Psoas muscle (tissue), 8 donors: ENCODE results near the gene CLEC16A. TPM values are rescaled to one million over a fixed set of nuclear protein-coding genes. Genes with fewer than 3 reads are reported as not detected.

Experiments
- ATAC-seq, 4 donors: fragments of 200-7000 bp; cut with Tn5 transposase; one replicate each; pipeline ENCODE4 v1.9.1; 2020; ENCODE audit warnings: moderate library complexity in 3 of 4, mild to moderate bottlenecking in 2 of 4
- DNase-seq, 2 donors: peaks; one replicate each; pipeline ENCODE4 v3.0.0-alpha.2; 2020
- H3K27ac ChIP-seq: fragments of 200-600 bp; one replicate; pipeline ENCODE4 v1.8.0; 2022
- H3K27me3 ChIP-seq, 3 donors: fragments of 200-600 bp in 1 of 3; one replicate each; pipeline versions ENCODE4 v1.6.1 to v1.8.0; 2013 to 2022; ENCODE audit warnings: low read length in 2 of 3, mild to moderate bottlenecking in 2 of 3, moderate library complexity in 1 of 3; ENCODE audit not compliant: insufficient read depth in 3 of 3
- H3K36me3 ChIP-seq, 2 donors: fragments of 200-600 bp in 1 of 2; one replicate each; pipeline versions ENCODE4 v1.6.1 to v1.8.0; 2013 to 2022; ENCODE audit warnings: low read depth in 1 of 2, mild to moderate bottlenecking in 1 of 2, moderate library complexity in 1 of 2; ENCODE audit not compliant: insufficient read depth in 1 of 2
- H3K4me1 ChIP-seq: fragments of 200-600 bp; one replicate; pipeline ENCODE4 v1.8.0; 2022
- H3K4me3 ChIP-seq: fragments of 200-600 bp; one replicate; pipeline ENCODE4 v1.8.0; 2022; ENCODE audit warnings: mild to moderate bottlenecking
- H3K9me3 ChIP-seq: fragments of 200-600 bp; one replicate; pipeline ENCODE4 v1.8.0; 2022
- CTCF ChIP-seq: fragments of 200-600 bp; IDR thresholded peaks from one replicate; pipeline ENCODE4 v1.8.0; 2022; ENCODE audit warnings: antibody characterized with exemption
- WGBS, 3 donors: extraction: QIAGEN DNeasy Blood & Tissue Kit; methylation state at CpG; one replicate each; pipeline versions ENCODE4 v1.1.6 to v1.1.7; 2013; 5-methylcytosine and 5-hydroxymethylcytosine counted together
- intact Hi-C, 2 donors: fragments of 100-400 bp; cut with DNase I; formaldehyde crosslinking; loops; one replicate each; pipeline versions ENCODE4 v1.11.0 to v1.14.2; 2022
- polyA plus RNA-seq, 3 donors: library from polyadenylated mRNA; stranded (reverse); fragments of 200-250 nt; gene quantifications; one replicate each; pipeline ENCODE4 v1.2.3, GENCODE V29; 2013
- total RNA-seq, 4 donors: library from RNA; stranded (reverse); fragmentation: NEBNext Ultra II Directional in 2 of 4; extraction: Animal tissue kit (Norgen Biotek cat#: 25700) in 2 of 4; gene quantifications; one replicate each; pipeline versions ENCODE4 v1.2.1 to v1.2.4, GENCODE V29; 2021 to 2023
- donor health status: healthy with polysubstance abuse.
- donor health status: DM: no; HTN: no; CAD: no; lungs with moderate emphysema.
- donor health status: Bipolar disorder and iron deficiency.
- donor health status: healthy.
- donor health status: DM: yes; HTN: yes; CAD: no.
- donor health status: DM: no; HTN: no; CAD: no.
- donor health status: DM: no; HTN: no; CAD: no.
- donor health status: DM: yes; HTN: yes; CAD: no.

Gene CLEC16A
- total and polyA plus RNA-seq, 7 donors = 13.1 to 28.1 (median 21.4) TPM

- no peak for ATAC-seq
Measured at GRCh38 chr16:11039726-11040125, 95.4 kb downstream of the CLEC16A start.

GRCh38 chr16:11042191-11042590, 97.8 kb downstream of the CLEC16A start:
- Histone ChIP-seq H3K27ac (no peak overlapping the region), H3K9me3 (no peaks in the 10 kb centered on the region), H3K4me3 (no peak overlapping the region), H3K27me3 (no peaks in the 10 kb centered on the region), H3K36me3 (peaks cover 5 to 86% of the 10 kb centered on the region in 2 donors), H3K4me1 (no peaks in the 10 kb centered on the region)
- 90 to 93% (median 92%) methylated on average over 11 of the region's 11 CpGs for WGBS, 3 donors
- intact Hi-C loops = no loop called here
- no peak for TF ChIP-seq CTCF
- DNase-seq = no peak
- no peak for ATAC-seq

More at GRCh38 chr16:11039726-11040125, 95.4 kb downstream of the CLEC16A start:
- no peak overlapping the region for H3K4me3 ChIP-seq
- no peaks in the 10 kb centered on the region for H3K9me3 ChIP-seq
- no peaks in the 10 kb centered on the region for H3K27me3 ChIP-seq
- no peak for TF ChIP-seq CTCF
- intact Hi-C loops = no loop called here
- no peak for DNase-seq
- WGBS, 3 donors = 95 to 97% (median 96%) methylated on average over 7 to 8 of the region's 8 CpGs
- no peak overlapping the region for H3K27ac ChIP-seq
- no peaks in the 10 kb centered on the region for H3K4me1 ChIP-seq
- H3K36me3 ChIP-seq = peaks cover 5 to 77% of the 10 kb centered on the region in 2 donors

- DNase-seq (no peak), ATAC-seq (no peak)
- Histone ChIP-seq H3K27ac (no peak overlapping the region), H3K9me3 (no peaks in the 10 kb centered on the region), H3K36me3 (peaks cover 3 to 87% of the 10 kb centered on the region in 2 donors), H3K4me3 (no peak overlapping the region), H3K27me3 (no peaks in the 10 kb centered on the region), H3K4me1 (no peaks in the 10 kb centered on the region)
- WGBS, 3 donors = 83 to 88% (median 86%) methylated on average over 5 of the region's 5 CpGs
- no peak for TF ChIP-seq CTCF
- intact Hi-C loops = no loop called here
Measured at GRCh38 chr16:11045441-11045840, 101.1 kb downstream of the CLEC16A start.

- WGBS, 3 donors = 81 to 83% (median 82%) methylated on average over 5 of the region's 5 CpGs
- Histone ChIP-seq H3K36me3 (peaks cover 3 to 87% of the 10 kb centered on the region in 2 donors), H3K9me3 (no peaks in the 10 kb centered on the region), H3K4me1 (no peaks in the 10 kb centered on the region), H3K27ac (no peak overlapping the region), H3K27me3 (no peaks in the 10 kb centered on the region), H3K4me3 (no peak overlapping the region)
- ATAC-seq (no peak), DNase-seq (no peak)
- TF ChIP-seq CTCF = no peak
- intact Hi-C loops = no loop called here
Measured at GRCh38 chr16:11045846-11046245, 101.5 kb downstream of the CLEC16A start.

GRCh38 chr16:11046382-11046931, 102.1 kb downstream of the CLEC16A start:
- no peak for TF ChIP-seq CTCF
- Histone ChIP-seq H3K4me3 (no peak overlapping the region), H3K4me1 (no peaks in the 10 kb centered on the region), H3K36me3 (peaks cover 3 to 87% of the 10 kb centered on the region in 2 donors), H3K27me3 (no peaks in the 10 kb centered on the region), H3K27ac (no peak overlapping the region), H3K9me3 (no peaks in the 10 kb centered on the region)
- ATAC-seq = no peak
- DNase-seq = no peak
- WGBS, 3 donors = 72 to 82% (median 79%) methylated on average over 5 of the region's 5 CpGs
- intact Hi-C loops = no loop called here
